ENCODE results near the gene IARS2.
"Not testable (repeated sequence)": the region's sequence is repeated elsewhere in the genome, so short reads cannot be mapped to it uniquely, and the experiment has no call there.

Gene IARS2

DNA sequence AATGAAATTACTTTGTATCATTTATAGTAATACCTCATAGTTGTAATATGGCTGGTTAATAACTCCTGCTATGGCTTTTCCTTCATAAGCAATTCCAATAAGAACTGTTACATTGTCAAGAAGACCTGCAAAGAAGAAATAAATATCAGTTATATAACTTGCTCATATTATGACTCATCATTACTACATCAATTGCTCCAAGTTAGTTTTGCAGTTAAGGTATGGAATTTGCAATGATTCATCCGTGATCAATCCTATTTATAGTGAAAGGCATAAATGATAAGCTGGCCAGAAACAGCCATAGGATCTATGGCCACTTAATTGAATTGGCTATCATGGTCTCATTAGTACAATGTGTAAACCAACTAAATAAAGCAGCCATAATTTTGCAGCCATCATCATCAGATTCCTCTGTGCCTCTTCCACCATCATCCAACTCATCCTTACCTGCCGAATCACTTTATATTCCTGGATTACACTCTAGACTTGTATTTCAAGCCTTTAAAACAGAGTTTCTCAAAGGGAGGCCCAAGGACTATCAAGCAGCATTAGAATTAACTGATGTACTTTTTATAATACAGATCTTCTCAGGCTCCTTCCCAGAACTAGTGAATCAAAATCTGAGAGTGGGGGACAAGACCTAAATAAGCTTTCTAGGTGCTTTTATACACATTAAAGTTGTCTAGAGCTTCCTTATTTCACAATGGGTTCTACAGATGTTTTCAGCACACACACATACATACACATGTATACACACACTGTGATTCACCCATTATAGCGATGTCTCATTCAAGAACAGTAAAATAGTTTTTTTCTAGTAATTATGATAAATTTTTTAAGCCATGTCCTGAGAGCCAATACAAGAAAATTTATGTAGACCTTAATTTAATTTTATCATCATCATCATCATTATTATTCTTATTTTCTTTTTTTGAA lies 26.4 kb upstream of the IARS2 start:
- no peak for DNase-seq (ENCODE audit: insufficient read length, low spot score)
- no peak for FAIRE-seq

DNA sequence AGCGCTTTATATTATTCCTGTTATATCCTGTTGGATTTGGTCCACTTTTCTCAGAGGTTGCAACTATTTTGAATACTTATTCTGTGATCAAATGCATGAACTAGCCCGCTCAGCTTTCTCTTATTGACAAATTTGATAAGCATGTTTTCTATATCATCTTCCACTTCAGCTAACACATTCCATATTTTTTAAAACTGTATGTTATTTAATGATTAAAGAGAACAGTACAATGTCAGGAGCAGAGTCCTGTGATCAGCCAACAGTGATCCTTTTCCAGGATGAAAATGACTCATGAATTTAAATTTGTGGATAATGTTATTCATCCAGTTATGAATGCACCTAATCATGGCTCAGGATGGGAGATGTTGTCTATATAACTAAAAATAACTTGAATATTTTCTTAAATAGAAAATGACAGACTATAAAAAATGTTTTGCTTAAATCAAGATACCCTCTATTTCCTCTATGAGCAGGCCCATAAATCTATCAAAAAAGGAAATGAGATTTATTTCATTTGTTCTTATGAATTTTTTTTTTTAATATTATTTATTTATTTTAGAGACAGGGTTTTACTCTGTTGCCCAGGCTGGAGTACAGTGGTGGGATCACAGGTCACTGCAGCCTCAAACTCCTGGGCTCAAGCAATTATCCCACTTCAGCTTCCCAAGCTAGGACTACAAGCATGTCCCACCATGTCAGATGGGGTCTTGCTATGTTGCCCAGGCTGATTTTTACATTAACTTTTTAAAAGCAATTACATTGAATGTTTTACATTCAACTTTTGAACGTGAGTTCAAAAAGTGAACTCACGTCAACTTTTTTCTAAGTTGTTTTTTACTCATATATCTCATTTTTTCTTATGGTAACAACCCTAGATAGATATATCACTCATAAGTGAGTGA lies 16.8 kb upstream of the IARS2 start:
- TF ChIP-seq TAF1 (IDR thresholded peaks at IDR 0.05; ENCODE audit: low read depth, low read length) (no peak), PAX5 (IDR thresholded peaks at IDR 0.05; ENCODE audit: insufficient read depth, low read length, severe bottlenecking) (no peak), SPI1 (IDR thresholded peaks at IDR 0.05; ENCODE audit: low read depth, low read length) (no peak)

More for the DNA sequence above, 26.4 kb upstream of the IARS2 start:
- TF ChIP-seq TAF1 (IDR thresholded peaks at IDR 0.05; ENCODE audit: low read depth, low read length) = no peak
- TF ChIP-seq POLR2AphosphoS5 (IDR thresholded peaks at IDR 0.05; ENCODE audit: low read depth, low read length) = no peak
- no peak for TF ChIP-seq POU2F2 (IDR thresholded peaks at IDR 0.05; ENCODE audit: low read depth, low read length)
- TF ChIP-seq POLR2A (IDR thresholded peaks at IDR 0.05; ENCODE audit: low read depth, low read length) = no peak

DNA sequence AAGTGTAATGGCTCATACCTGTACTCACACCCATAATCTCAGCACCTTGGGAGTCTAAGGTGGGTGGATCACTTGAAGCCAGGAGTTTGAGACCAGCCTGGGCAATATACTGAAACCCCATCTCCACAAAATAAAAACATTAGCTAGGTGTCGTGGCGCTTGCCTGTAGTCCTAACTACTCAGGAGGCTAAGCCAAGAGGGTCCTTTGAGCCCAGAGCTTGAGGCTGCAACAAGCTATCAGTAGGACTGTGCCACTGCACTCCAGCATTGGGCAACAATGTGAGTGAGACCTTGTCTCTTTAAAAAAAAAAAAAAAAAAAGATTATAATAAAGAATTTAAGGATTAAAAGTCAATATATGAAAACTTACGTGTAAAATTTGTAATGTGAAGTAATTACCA lies 16.0 kb upstream of the IARS2 start:
- no peak for DNase-seq (ENCODE audit: insufficient read length, low spot score)
- no peak for FAIRE-seq
- TF ChIP-seq POLR2A (IDR thresholded peaks at IDR 0.05; ENCODE audit: low read depth, low read length) (no peak), TAF1 (IDR thresholded peaks at IDR 0.05; ENCODE audit: low read depth, low read length) (no peak), POU2F2 (IDR thresholded peaks at IDR 0.05; ENCODE audit: low read depth, low read length) (no peak), PAX5 (IDR thresholded peaks at IDR 0.05; ENCODE audit: insufficient read depth, low read length, severe bottlenecking) (no peak), POLR2AphosphoS5 (IDR thresholded peaks at IDR 0.05; ENCODE audit: low read depth, low read length) (no peak), SPI1 (IDR thresholded peaks at IDR 0.05; ENCODE audit: low read depth, low read length) (no peak)

More for the DNA sequence above, 16.8 kb upstream of the IARS2 start:
- no peak for FAIRE-seq
- DNase-seq (ENCODE audit: insufficient read length, low spot score) = no peak

DNA sequence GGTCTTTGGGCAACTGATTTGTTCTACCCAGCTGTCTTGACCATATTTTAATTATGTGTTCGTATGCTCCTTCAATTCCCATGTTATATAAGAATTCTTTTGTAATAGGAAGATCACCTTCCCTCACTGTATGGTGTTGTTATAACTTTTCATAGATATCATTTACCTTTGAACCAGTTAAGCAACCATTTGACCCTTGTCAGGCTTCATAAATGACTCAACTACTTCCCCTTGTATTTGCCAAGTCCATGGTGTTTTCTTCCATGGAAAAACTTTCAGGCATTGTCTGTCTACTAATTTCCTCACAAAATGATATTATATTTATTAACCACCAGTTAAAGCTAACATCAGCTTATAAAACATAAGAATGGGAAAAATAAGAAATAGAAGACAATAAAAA lies 9.5 kb upstream of the IARS2 start:
- DNase-seq (ENCODE audit: insufficient read length, low spot score) (no peak), FAIRE-seq (no peak)
- TF ChIP-seq TAF1 (IDR thresholded peaks at IDR 0.05; ENCODE audit: low read depth, low read length) (no peak), SPI1 (IDR thresholded peaks at IDR 0.05; ENCODE audit: low read depth, low read length) (no peak), POU2F2 (IDR thresholded peaks at IDR 0.05; ENCODE audit: low read depth, low read length) (no peak), PAX5 (IDR thresholded peaks at IDR 0.05; ENCODE audit: insufficient read depth, low read length, severe bottlenecking) (no peak), POLR2A (IDR thresholded peaks at IDR 0.05; ENCODE audit: low read depth, low read length) (no peak), POLR2AphosphoS5 (IDR thresholded peaks at IDR 0.05; ENCODE audit: low read depth, low read length) (no peak)

DNA sequence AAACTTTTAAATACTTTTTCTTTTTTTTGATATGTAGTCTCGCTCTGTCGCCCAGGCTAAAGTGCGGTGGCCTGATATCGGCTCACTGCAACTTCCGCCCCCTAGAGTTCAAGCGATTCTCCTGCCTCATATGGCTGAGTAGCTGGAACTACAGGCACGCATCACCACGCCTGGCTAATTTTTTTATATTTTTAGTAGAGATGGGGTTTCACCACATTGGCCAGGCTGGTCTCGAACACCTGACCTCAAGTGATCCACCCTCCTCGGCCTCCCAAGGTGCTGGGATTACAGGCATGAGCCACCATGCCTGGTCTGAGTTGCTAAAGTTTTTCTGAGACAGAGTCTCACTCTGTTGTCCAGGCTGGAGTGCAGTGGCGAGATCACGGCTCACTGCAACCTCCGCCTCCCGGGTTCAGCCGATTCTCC lies 7.7 kb upstream of the IARS2 start:
- peak; percentile 65 for TF ChIP-seq PAX5 (IDR thresholded peaks at IDR 0.05; ENCODE audit: insufficient read depth, low read length, severe bottlenecking)
- DNase-seq (ENCODE audit: insufficient read length, low spot score) = peak; percentile 7
- FAIRE-seq = not testable (repeated sequence)

DNA sequence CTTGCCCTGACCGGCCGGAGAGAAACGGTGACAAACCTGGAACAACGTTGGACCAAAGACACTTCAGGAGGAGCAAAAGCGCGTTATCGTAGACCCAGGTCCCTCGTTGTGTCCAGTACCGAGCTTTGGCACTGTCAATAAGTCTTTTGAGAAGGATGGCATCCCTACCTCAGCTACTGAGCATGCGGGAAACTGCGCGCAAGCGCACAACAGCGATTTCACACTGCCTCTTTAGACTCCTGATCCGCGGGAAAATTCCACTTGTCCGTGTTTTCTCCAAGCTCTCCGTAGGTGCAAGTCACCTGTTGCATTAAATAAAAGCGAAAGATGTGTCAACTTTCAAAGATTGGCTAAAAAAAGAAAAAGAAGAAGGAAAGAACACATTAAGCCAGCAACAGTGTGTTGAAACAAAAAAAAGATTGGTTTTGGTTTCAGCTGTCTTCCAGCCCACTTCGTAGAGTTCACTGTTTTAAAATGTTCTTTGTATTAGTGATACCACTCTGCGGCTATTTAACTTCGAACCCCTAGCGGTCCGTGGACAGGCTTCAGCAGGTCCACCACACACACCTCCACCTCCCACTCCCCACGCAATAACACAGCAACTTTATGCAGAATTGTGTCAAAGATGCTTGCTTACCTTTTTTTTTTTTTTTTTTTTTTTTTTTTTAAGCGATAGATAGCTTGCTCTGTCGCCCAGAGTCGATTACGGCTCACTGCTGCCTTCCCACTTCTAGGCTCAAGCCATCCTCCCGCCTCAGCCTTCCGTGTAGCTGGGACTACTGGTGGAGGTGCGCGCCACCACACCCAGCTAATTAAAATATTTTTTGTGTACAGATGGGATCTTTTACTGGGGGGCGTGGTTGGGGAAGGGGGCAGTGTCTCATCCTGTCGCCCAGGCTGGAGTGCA lies 4.0 kb upstream of the IARS2 start, which contains the start of gene BPNT1:
BPNT1 (minus strand) TSS at position 139 of the 907 bp plus-strand sequence. CDS start 9,942 bp downstream, outside the sequence.
- DNase-seq (ENCODE audit: insufficient read length, low spot score) = peak; percentile 48
- TF ChIP-seq PAX5 (IDR thresholded peaks at IDR 0.05; ENCODE audit: insufficient read depth, low read length, severe bottlenecking) = no peak
- peak; percentile 53; the same call in 1 of the 2 replicates for TF ChIP-seq POU2F2 (IDR thresholded peaks at IDR 0.05; ENCODE audit: low read depth, low read length)
- peak; percentile 69; the same call in 1 of the 2 replicates for TF ChIP-seq TAF1 (IDR thresholded peaks at IDR 0.05; ENCODE audit: low read depth, low read length)
- peak; percentile 76 for TF ChIP-seq POLR2AphosphoS5 (IDR thresholded peaks at IDR 0.05; ENCODE audit: low read depth, low read length)
- TF ChIP-seq POLR2A (IDR thresholded peaks at IDR 0.05; ENCODE audit: low read depth, low read length) = peak; percentile 84
- peak; percentile 94 for FAIRE-seq

DNA sequence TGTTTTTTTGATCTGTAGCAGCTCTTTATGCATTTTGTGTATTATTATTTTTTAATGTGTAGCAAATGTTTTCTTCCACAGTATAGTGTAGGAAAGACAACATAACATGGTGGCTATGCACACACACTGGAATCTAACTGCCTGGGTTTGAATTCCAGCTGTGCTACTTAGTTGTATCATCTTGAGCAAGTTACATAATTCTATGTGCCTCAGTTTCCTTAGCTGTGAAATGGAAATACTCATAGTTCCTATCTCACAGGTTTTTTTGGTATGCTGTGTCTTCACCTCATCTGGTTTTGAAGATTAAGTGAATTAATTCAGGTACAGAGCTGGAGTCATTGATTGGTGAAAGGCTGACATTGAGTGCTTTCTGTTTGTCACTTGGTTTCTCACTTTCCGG lies 1.2 kb upstream of the IARS2 start:
- no peak for DNase-seq (ENCODE audit: insufficient read length, low spot score)
- TF ChIP-seq POLR2A (IDR thresholded peaks at IDR 0.05; ENCODE audit: low read depth, low read length) (no peak), POU2F2 (IDR thresholded peaks at IDR 0.05; ENCODE audit: low read depth, low read length) (no peak), POLR2AphosphoS5 (IDR thresholded peaks at IDR 0.05; ENCODE audit: low read depth, low read length) (no peak), SPI1 (IDR thresholded peaks at IDR 0.05; ENCODE audit: low read depth, low read length) (no peak), TAF1 (IDR thresholded peaks at IDR 0.05; ENCODE audit: low read depth, low read length) (no peak), PAX5 (IDR thresholded peaks at IDR 0.05; ENCODE audit: insufficient read depth, low read length, severe bottlenecking) (no peak)

DNA sequence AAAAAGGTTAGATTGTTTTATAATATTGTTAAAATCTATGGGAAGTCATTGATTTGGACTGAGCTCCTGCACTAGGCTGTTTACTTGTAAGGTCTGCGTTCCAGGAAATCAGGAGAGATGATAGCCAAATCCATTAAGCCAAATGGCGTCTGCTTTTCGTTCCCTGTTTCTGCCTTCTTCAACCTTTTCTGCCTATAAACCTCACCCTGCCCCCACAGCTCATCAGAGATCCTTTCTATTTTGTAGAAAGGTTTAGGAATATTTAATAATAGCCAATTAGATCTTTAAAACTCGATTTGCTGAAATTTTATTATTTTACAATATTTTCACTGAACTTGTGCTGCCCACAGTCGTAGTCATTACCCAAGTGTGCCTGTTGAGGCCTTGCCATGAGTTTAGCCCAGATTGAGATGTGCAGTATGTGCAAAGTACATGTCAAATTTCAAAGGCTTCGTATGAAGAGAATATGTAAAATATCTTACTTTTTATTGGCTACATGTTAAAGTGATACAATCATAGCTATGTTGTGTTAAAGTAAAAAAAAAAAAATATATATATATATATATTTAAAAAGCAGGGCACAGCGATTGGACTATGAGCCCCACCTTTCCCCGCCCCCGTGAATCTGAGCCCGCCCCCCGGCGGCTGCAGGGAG lies 444 bp upstream of the IARS2 start:
- FAIRE-seq (no peak), DNase-seq (ENCODE audit: insufficient read length, low spot score) (no peak)
- TF ChIP-seq TAF1 (IDR thresholded peaks at IDR 0.05; ENCODE audit: low read depth, low read length) = no peak
- TF ChIP-seq POLR2AphosphoS5 (IDR thresholded peaks at IDR 0.05; ENCODE audit: low read depth, low read length) = no peak
- no peak for TF ChIP-seq POLR2A (IDR thresholded peaks at IDR 0.05; ENCODE audit: low read depth, low read length)
- no peak for TF ChIP-seq POU2F2 (IDR thresholded peaks at IDR 0.05; ENCODE audit: low read depth, low read length)
- TF ChIP-seq SPI1 (IDR thresholded peaks at IDR 0.05; ENCODE audit: low read depth, low read length) = no peak
- no peak for TF ChIP-seq PAX5 (IDR thresholded peaks at IDR 0.05; ENCODE audit: insufficient read depth, low read length, severe bottlenecking)

More for the DNA sequence above, 1.2 kb upstream of the IARS2 start:
- FAIRE-seq = no peak
